Lower leg skin (tissue), 4 donors: Measurements from ENCODE around the gene VAMP5. TPM values are rescaled to one million over a fixed set of nuclear protein-coding genes. Genes with fewer than 3 reads are reported as not detected.
"Not testable (repeated sequence)": the region's sequence is repeated elsewhere in the genome, so short reads cannot be mapped to it uniquely, and the experiment has no call there.

ENCODE experiments used
- DNase-seq, 2 donors: peaks; one replicate each; pipeline ENCODE4 v3.0.0-alpha.2; 2019; ENCODE audit warnings: low spot score in 2 of 2
- H3K4me3 ChIP-seq: fragments of 200-600 bp; sonication (generic); 2 replicates; pipeline ENCODE4 v1.5.1; 2017; ENCODE audit warnings: mild to moderate bottlenecking, low read depth; ENCODE audit not compliant: poor library complexity, severe bottlenecking
- POLR2A ChIP-seq, 2 donors: fragments of 450-650 bp; IDR thresholded peaks; one replicate each; pipeline ENCODE4 v1.6.1; 2016 to 2017; ENCODE audit warnings: antibody characterized with exemption in 2 of 2, mild to moderate bottlenecking in 1 of 2, moderate library complexity in 1 of 2
- WGBS, 2 donors: methylation state at CpG; one replicate each; pipeline ENCODE4 v1.1.5; 2018; 5-methylcytosine and 5-hydroxymethylcytosine counted together
- intact Hi-C: fragments of 100-400 bp; cut with DNase I; formaldehyde crosslinking; loops from one replicate; pipeline ENCODE4 v1.15.0; 2023; ENCODE audit warnings: low total_unique reads
- total RNA-seq, 4 donors: library from RNA; depleted of rRNA; stranded (reverse); fragments of >200 nt; gene quantifications; one replicate each; pipeline ENCODE4 v1.1.0, GENCODE V29; 2016
- TF ChIP-seq, protein P1 (sequence below), 3 donors: fragments of 450-650 bp; IDR thresholded peaks; one replicate each; pipeline ENCODE4 v1.5.1; 2016; ENCODE audit warnings: antibody characterized with exemption in 3 of 3, mild to moderate bottlenecking in 3 of 3, moderate library complexity in 2 of 3

VAMP5 gene
- total RNA-seq, 4 donors from 2014 or later, result 10.1 to 35.6 (median 14.0) TPM

- H3K4me3 ChIP-seq, result no peak overlapping the region
- intact Hi-C loops, result no loop called here
- whole genome bisulfite sequencing, 2 donors, result 71 to 83% methylated on average over 4 of the region's 4 CpGs
- no peak for TF ChIP-seq POLR2A (IDR thresholded peaks at IDR 0.05)
- TF ChIP-seq, protein P1, sequence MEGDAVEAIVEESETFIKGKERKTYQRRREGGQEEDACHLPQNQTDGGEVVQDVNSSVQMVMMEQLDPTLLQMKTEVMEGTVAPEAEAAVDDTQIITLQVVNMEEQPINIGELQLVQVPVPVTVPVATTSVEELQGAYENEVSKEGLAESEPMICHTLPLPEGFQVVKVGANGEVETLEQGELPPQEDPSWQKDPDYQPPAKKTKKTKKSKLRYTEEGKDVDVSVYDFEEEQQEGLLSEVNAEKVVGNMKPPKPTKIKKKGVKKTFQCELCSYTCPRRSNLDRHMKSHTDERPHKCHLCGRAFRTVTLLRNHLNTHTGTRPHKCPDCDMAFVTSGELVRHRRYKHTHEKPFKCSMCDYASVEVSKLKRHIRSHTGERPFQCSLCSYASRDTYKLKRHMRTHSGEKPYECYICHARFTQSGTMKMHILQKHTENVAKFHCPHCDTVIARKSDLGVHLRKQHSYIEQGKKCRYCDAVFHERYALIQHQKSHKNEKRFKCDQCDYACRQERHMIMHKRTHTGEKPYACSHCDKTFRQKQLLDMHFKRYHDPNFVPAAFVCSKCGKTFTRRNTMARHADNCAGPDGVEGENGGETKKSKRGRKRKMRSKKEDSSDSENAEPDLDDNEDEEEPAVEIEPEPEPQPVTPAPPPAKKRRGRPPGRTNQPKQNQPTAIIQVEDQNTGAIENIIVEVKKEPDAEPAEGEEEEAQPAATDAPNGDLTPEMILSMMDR (IDR thresholded peaks at IDR 0.05), result no peak
- no peak for DNase-seq
Measured at GRCh38 chr2:85588236-85588635, 4.0 kb downstream of the VAMP5 start.

DNA sequence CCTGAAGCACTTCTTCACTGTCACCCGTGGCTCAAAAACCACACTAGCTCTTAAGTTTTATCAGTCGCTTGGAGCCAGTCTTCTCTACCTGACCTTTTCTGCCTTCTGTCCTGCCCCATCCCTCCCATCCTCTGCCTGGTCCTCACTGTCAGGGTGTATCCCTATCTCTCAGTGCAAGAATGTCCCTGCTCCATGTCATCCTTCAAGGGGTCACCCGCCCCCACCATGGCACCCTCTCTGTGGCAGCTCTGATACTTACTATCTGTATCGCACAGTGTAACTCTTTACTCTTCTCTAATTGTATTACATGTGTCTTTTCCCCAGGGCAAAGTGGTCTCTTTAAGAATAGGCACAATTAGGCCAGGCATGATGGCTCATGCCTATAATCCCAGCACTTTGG is 4.4 kb downstream of the VAMP5 start:
- DNase-seq, result no peak
- H3K4me3 ChIP-seq, result no peak overlapping the region
- TF ChIP-seq, protein P1 (IDR thresholded peaks at IDR 0.05), result no peak
- TF ChIP-seq POLR2A (IDR thresholded peaks at IDR 0.05), result no peak
- WGBS, 2 donors, result 77 to 84% methylated on average over 4 of the region's 4 CpGs
- intact Hi-C loops, result no loop called here

- no peak for TF ChIP-seq POLR2A (IDR thresholded peaks at IDR 0.05)
- TF ChIP-seq, protein P1 (IDR thresholded peaks at IDR 0.05), result no peak
- intact Hi-C loops, result no loop called here
- DNase-seq, result no peak
- H3K4me3 ChIP-seq, result no peak overlapping the region
- 76 to 79% methylated on average over 4 of the region's 4 CpGs for WGBS, 2 donors
Measured at GRCh38 chr2:85589181-85589580, 5.0 kb downstream of the VAMP5 start.

GRCh38 chr2:85589982-85590791 is 6.0 kb downstream of the VAMP5 start:
- H3K4me3 ChIP-seq, result no peak overlapping the region
- intact Hi-C loops, result no loop called here
- DNase-seq, result no peak
- no peak for TF ChIP-seq POLR2A (IDR thresholded peaks at IDR 0.05)
- TF ChIP-seq, protein P1 (IDR thresholded peaks at IDR 0.05), result no peak
- WGBS, 2 donors, result 56 to 65% methylated on average over 7 of the region's 7 CpGs

DNA sequence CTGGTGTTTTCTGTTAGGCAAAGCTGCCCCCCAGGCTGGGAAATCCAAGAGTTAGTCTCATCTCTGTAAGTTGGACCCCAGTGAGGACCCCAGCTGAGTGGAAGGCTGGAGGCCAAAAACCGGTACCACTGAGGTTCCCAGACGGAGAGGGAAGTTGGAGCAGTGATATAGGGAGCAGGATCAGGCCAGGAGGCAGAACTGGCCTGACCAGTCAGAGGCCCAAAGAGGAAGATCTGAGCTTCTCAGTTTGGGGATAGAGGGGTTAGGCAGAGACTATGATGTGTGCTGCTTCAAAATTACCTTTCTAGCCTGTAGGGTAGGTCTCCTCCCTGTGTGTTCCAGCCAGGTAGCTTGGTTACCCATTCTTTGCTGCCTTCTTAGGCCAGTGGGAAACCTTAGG is 6.7 kb downstream of the VAMP5 start:
- 61 to 73% methylated on average over 2 of the region's 2 CpGs for WGBS, 2 donors
- DNase-seq, result no peak
- intact Hi-C loops, result no loop called here
- no peak for TF ChIP-seq POLR2A (IDR thresholded peaks at IDR 0.05)
- TF ChIP-seq, protein P1 (IDR thresholded peaks at IDR 0.05), result no peak
- H3K4me3 ChIP-seq, result no peak overlapping the region

GRCh38 chr2:85591563-85591962 is 7.3 kb downstream of the VAMP5 start:
- WGBS, 2 donors, result 81 to 84% methylated on average over 12 of the region's 12 CpGs
- intact Hi-C loops, result no loop called here
- no peak overlapping the region for H3K4me3 ChIP-seq

GRCh38 chr2:85592299-85592698 is 8.1 kb downstream of the VAMP5 start:
- H3K4me3 ChIP-seq, intact Hi-C loops, DNase-seq: not testable (repeated sequence)
- WGBS, 2 donors, result 90 to 93% methylated on average over 9 of the region's 9 CpGs

More at GRCh38 chr2:85591563-85591962, 7.3 kb downstream of the VAMP5 start:
- DNase-seq, result no peak
- TF ChIP-seq, protein P1 (IDR thresholded peaks at IDR 0.05), result no peak
- TF ChIP-seq POLR2A (IDR thresholded peaks at IDR 0.05), result no peak
